T-cell (primary cell): ENCODE measurements around the gene ANKRD52. TPM values are rescaled to one million over a fixed set of nuclear protein-coding genes. Genes with fewer than 3 reads are reported as not detected.

Experiments used
- ATAC-seq, 4 experiments: fragments of 200-7000 bp in 3 of 4; fragments of 150-1000 bp in 1 of 4; cut with Tn5 transposase; replicated peaks in 1 of 4; 1 replicate in 3 of 4; 2 replicates in 1 of 4; pipeline ENCODE4 v1.10.0; 2021; ENCODE audit warnings: moderate library complexity in 3 of 4, mild to moderate bottlenecking in 2 of 4, moderate number of reproducible peaks in 1 of 4
- CTCF ChIA-PET, 2 donors: fragments of 300-600 bp; sonication (Branson Sonifier 250); formaldehyde crosslinking; loops; one replicate each; lab custom pipeline; 2022; ENCODE audit warnings: antibody characterized with exemption in 2 of 2; lab: Charles Lee
- POLR2A ChIA-PET, 2 donors: fragments of 300-600 bp; sonication (Branson Sonifier 250); formaldehyde crosslinking; loops; one replicate each; lab custom pipeline; 2022; ENCODE audit warnings: antibody characterized with exemption in 2 of 2; lab: Charles Lee
- DNase-seq, 35 experiments: peaks; one replicate each; pipeline versions ENCODE4 v3.0.0 to v3.0.0-alpha.2; 2013 to 2023
- H3K27ac ChIP-seq: one replicate; pipeline ENCODE4 v1.5.1; 2013; ENCODE audit warnings: low read length
- H3K27me3 ChIP-seq, 2 experiments: replicated peaks in 1 of 2; 1 replicate in 1 of 2; 2 replicates in 1 of 2; pipeline versions ENCODE4 v1.6.1 to v1.7.0; 2013; ENCODE audit warnings: low read length in 1 of 2, mixed read lengths in 1 of 2; ENCODE audit not compliant: control insufficient read depth in 2 of 2, insufficient read depth in 2 of 2; ENCODE audit errors: extremely low read depth in 1 of 2
- H3K36me3 ChIP-seq, 2 donors: 1 replicate in 1 of 2; 2 replicates in 1 of 2; pipeline versions ENCODE4 v1.6.1 to v1.7.0; 2013; ENCODE audit warnings: low read length in 1 of 2; ENCODE audit not compliant: control insufficient read depth in 2 of 2, insufficient read depth in 1 of 2; ENCODE audit errors: extremely low read depth in 1 of 2
- H3K4me1 ChIP-seq, 2 experiments: 1 replicate in 1 of 2; 2 replicates in 1 of 2; pipeline versions ENCODE4 v1.6.1 to v1.7.0; 2013; ENCODE audit warnings: low read length in 2 of 2, mixed read lengths in 1 of 2; ENCODE audit not compliant: insufficient read depth in 2 of 2, control insufficient read depth in 1 of 2; ENCODE audit errors: extremely low read depth in 1 of 2
- H3K4me3 ChIP-seq, 2 donors: 1 replicate in 1 of 2; 2 replicates in 1 of 2; pipeline versions ENCODE4 v1.5.1 to v1.7.0; 2013; ENCODE audit warnings: mild to moderate bottlenecking in 2 of 2, low read length in 1 of 2, moderate library complexity in 1 of 2; ENCODE audit not compliant: control insufficient read depth in 1 of 2; ENCODE audit errors: extremely low read depth in 1 of 2
- H3K9me3 ChIP-seq: 2 replicates; pipeline ENCODE4 v1.7.0; 2013
- H3K27ac Mint-ChIP-seq, 2 donors: one replicate each; pipeline ENCODE4 v1.8.0; 2020 to 2021; ENCODE audit warnings: mild to moderate bottlenecking in 2 of 2, mixed read lengths in 2 of 2
- H3K27me3 Mint-ChIP-seq, 2 donors: one replicate each; pipeline ENCODE4 v1.8.0; 2021 to 2022; ENCODE audit warnings: mixed read lengths in 2 of 2
- H3K36me3 Mint-ChIP-seq: one replicate; pipeline ENCODE4 v1.8.0; 2021; ENCODE audit warnings: mixed read lengths
- H3K4me1 Mint-ChIP-seq, 3 donors: one replicate each; pipeline ENCODE4 v1.8.0; 2020 to 2022; ENCODE audit warnings: mixed read lengths in 3 of 3, mild to moderate bottlenecking in 1 of 3
- H3K4me3 Mint-ChIP-seq, 3 donors: one replicate each; pipeline ENCODE4 v1.8.0; 2020 to 2022; ENCODE audit warnings: mild to moderate bottlenecking in 3 of 3, mixed read lengths in 3 of 3, moderate library complexity in 3 of 3
- H3K9me3 Mint-ChIP-seq, 3 donors: one replicate each; pipeline ENCODE4 v1.8.0; 2020 to 2022; ENCODE audit warnings: mixed read lengths in 3 of 3
- WGBS: methylation state at CpG from one replicate; pipeline ENCODE4 v1.1.5; 2013; ENCODE audit warnings: missing lambda C conversion rate; ENCODE audit not compliant: insufficient coverage; 5-methylcytosine and 5-hydroxymethylcytosine counted together
- total RNA-seq, 35 experiments: library from RNA in 6 of 35; stranded (reverse) in 6 of 35; fragments of 120-200 nt in 1 of 35; gene quantifications; one replicate each; pipeline versions ENCODE4 v1.2.1 to v1.2.4 and lab custom pipeline; 2013 to 2026

The ANKRD52 gene
- total RNA-seq, 5 donors from 2014 or later (not counting 1 experiment from before 2014, with no cell fraction given) = 35.8 to 51.0 (median 43.1) TPM

- peak overlapping the region; percentile 58 to 75 for H3K4me3 ChIP-seq
Observed at GRCh38 chr12:56223571-56224101, 34.5 kb downstream of the ANKRD52 start.

GRCh38 chr12:56222531-56222895, 35.7 kb downstream of the ANKRD52 start:
- Histone ChIP-seq H3K4me3 (peak overlapping the region; percentile 98), H3K9me3 (no peaks in the 10 kb centered on the region), H3K36me3 (peaks cover 0 to 2% of the 10 kb centered on the region in 2 donors), H3K27ac (peak overlapping the region; percentile 94), H3K4me1 (peaks cover 18 to 54% of the 10 kb centered on the region in 2 experiments), H3K27me3 (no peaks in the 10 kb centered on the region)
- POLR2A ChIA-PET = interaction anchor here (0.6 to 1.7 kb wide), 5 partner anchors 8 to 196 kb away, joined by 4 to 10 read pairs (median 5); partner anchors contain the start of genes ESYT1 (in 1 of the 2), SMARCC2 (in 1 of the 2) and ZC3H10 (in 1 of the 2)
- H3K4me3 Mint-ChIP-seq = peak overlapping the region; percentile 98 to 100 (median 98)
- ATAC-seq = no peak
- no CpG with 5 or more reads among the region's 4 CpGs for WGBS
- H3K27me3 Mint-ChIP-seq = no peaks in the 10 kb centered on the region
- peaks cover 45 to 52% (median 49%) of the 10 kb centered on the region in 3 donors for H3K4me1 Mint-ChIP-seq
- peaks cover 2% of the 10 kb centered on the region for H3K36me3 Mint-ChIP-seq
- no peaks in the 10 kb centered on the region for H3K9me3 Mint-ChIP-seq
- no peak for DNase-seq
- CTCF ChIA-PET = interaction anchor here (0.5 to 3.0 kb wide), 32 partner anchors 8 to 484 kb away, joined by 3 to 36 read pairs (median 4); partner anchors contain the start of genes SMARCC2 (in 2 of the 2), ANKRD52 (in 1 of the 2), COQ10A (in 1 of the 2) and CS (in 1 of the 2)
- peak overlapping the region; percentile 98 to 99 for H3K27ac Mint-ChIP-seq

More at GRCh38 chr12:56223571-56224101, 34.5 kb downstream of the ANKRD52 start:
- 26% methylated on average over 6 of the region's 15 CpGs for WGBS
- Mint-ChIP-seq H3K4me3 (peak overlapping the region; percentile 81 to 98 (median 98)), H3K9me3 (no peaks in the 10 kb centered on the region), H3K4me1 (peaks cover 45 to 52% (median 49%) of the 10 kb centered on the region in 3 donors), H3K27ac (peak overlapping the region; percentile 87 to 98), H3K27me3 (no peaks in the 10 kb centered on the region), H3K36me3 (peaks cover 2% of the 10 kb centered on the region)
- peak in 1 of 35 experiments; percentile 23 for DNase-seq
- Histone ChIP-seq H3K27me3 (no peaks in the 10 kb centered on the region), H3K36me3 (peaks cover 0 to 2% of the 10 kb centered on the region in 2 donors), H3K4me1 (peaks cover 18 to 54% of the 10 kb centered on the region in 2 experiments), H3K27ac (peak overlapping the region; percentile 85), H3K9me3 (no peaks in the 10 kb centered on the region)
- ATAC-seq = no peak
- ChIA-PET POLR2A (interaction anchor here in 1 of 2 donors (0.6 kb wide), 1 partner anchor 28 kb away, joined by 3 read pairs; no protein-coding TSS in a partner anchor), CTCF (interaction anchor here in 1 of 2 donors (2.9 kb wide), 1 partner anchor 18 kb away, joined by 21 read pairs; no protein-coding TSS in a partner anchor)

- Mint-ChIP-seq H3K4me3 (peak within 1 kb of the TSS; percentile 98 to 100 (median 98)), H3K9me3 (no peaks in the 10 kb centered on the region), H3K27ac (peak within 1 kb of the TSS; percentile 98 to 99), H3K27me3 (no peaks in the 10 kb centered on the region), H3K4me1 (peaks cover 45 to 52% (median 49%) of the 10 kb centered on the region in 3 donors), H3K36me3 (peaks cover 2% of the 10 kb centered on the region)
- Histone ChIP-seq H3K9me3 (no peaks in the 10 kb centered on the region), H3K27ac (peak within 1 kb of the TSS; percentile 94), H3K36me3 (peaks cover 2% of the 10 kb centered on the region in 2 donors), H3K27me3 (no peaks in the 10 kb centered on the region), H3K4me1 (peaks cover 18 to 54% of the 10 kb centered on the region in 2 experiments), H3K4me3 (peak within 1 kb of the TSS; percentile 98)
- WGBS = under 1% methylated on average over 18 of the region's 42 CpGs
- ChIA-PET POLR2A (interaction anchor here (0.6 to 1.7 kb wide), 9 partner anchors 8 to 195 kb away, joined by 3 to 10 read pairs (median 5); partner anchors contain the start of genes ESYT1 (in 1 of the 2), PA2G4 (in 1 of the 2), SMARCC2 (in 1 of the 2) and STAT2 (in 1 of the 2)), CTCF (interaction anchor here (0.5 to 3.0 kb wide), 41 partner anchors 7 to 1301 kb away, joined by 3 to 36 read pairs (median 4); partner anchors contain the start of genes SMARCC2 (in 2 of the 2), ANKRD52 (in 1 of the 2), COQ10A (in 1 of the 2) and CS (in 1 of the 2))
- peak; percentile 80 to 96 (median 89) for DNase-seq
- peak; percentile 81 to 85 (median 82) for ATAC-seq
Observed at GRCh38 chr12:56221757-56222530, 36.2 kb downstream of the ANKRD52 start, which contains the start of gene RNF41. RNF41 (minus strand) TSS chr12:56221922; CDS start chr12:56214047, 7,875 bp downstream.

- H3K27me3 Mint-ChIP-seq = no peaks in the 10 kb centered on the region
- Histone ChIP-seq H3K27me3 (no peaks in the 10 kb centered on the region), H3K36me3 (peaks cover 3 to 5% of the 10 kb centered on the region in 2 donors), H3K27ac (peak overlapping the region; percentile 94), H3K9me3 (no peaks in the 10 kb centered on the region), H3K4me3 (peak overlapping the region; percentile 98), H3K4me1 (peaks cover 18 to 54% of the 10 kb centered on the region in 2 experiments)
- ATAC-seq = peak; percentile 22 to 50 (median 28)
- WGBS = 0% methylated on average over 15 of the region's 21 CpGs
- peak overlapping the region; percentile 98 to 99 for H3K27ac Mint-ChIP-seq
- POLR2A ChIA-PET = interaction anchor here (0.9 to 1.7 kb wide), 5 partner anchors 61 to 139 kb away, joined by 3 to 10 read pairs (median 5); partner anchors contain the start of genes ESYT1 (in 1 of the 2), PA2G4 (in 1 of the 2), STAT2 (in 1 of the 2) and ZC3H10 (in 1 of the 2)
- H3K4me3 Mint-ChIP-seq = peak overlapping the region; percentile 98 to 100 (median 98)
- H3K4me1 Mint-ChIP-seq = peaks cover 52 to 55% (median 53%) of the 10 kb centered on the region in 3 donors
- H3K36me3 Mint-ChIP-seq = peaks cover 2% of the 10 kb centered on the region
- CTCF ChIA-PET = interaction anchor here (0.6 to 3.0 kb wide), 24 partner anchors 8 to 483 kb away, joined by 3 to 36 read pairs (median 5); partner anchors contain the start of genes COQ10A (in 1 of the 2), ESYT1 (in 1 of the 2), MYL6B (in 1 of the 2) and ORMDL2 (in 1 of the 2)
- DNase-seq = peak in 1 of 35 experiments; percentile 17
- H3K9me3 Mint-ChIP-seq = no peaks in the 10 kb centered on the region
Observed at GRCh38 chr12:56221232-56221756, 36.9 kb downstream of the ANKRD52 start.

GRCh38 chr12:56220611-56221231, 37.5 kb downstream of the ANKRD52 start:
- Histone ChIP-seq H3K4me3 (peak overlapping the region; percentile 98), H3K27me3 (no peaks in the 10 kb centered on the region), H3K9me3 (no peaks in the 10 kb centered on the region), H3K36me3 (peaks cover 3 to 9% of the 10 kb centered on the region in 2 donors), H3K4me1 (peaks cover 18 to 54% of the 10 kb centered on the region in 2 experiments), H3K27ac (peak overlapping the region; percentile 94)
- Mint-ChIP-seq H3K27me3 (no peaks in the 10 kb centered on the region), H3K9me3 (no peaks in the 10 kb centered on the region), H3K4me1 (peaks cover 55 to 56% (median 56%) of the 10 kb centered on the region in 3 donors), H3K4me3 (peak overlapping the region; percentile 98 to 100 (median 98)), H3K27ac (peak overlapping the region; percentile 98 to 99), H3K36me3 (no peaks in the 10 kb centered on the region)
- WGBS = 13% methylated on average over 3 of the region's 10 CpGs
- CTCF ChIA-PET = interaction anchor here in 1 of 2 donors (0.7 to 3.0 kb wide), 3 partner anchors 15 to 140 kb away, joined by 3 to 36 read pairs (median 21); partner anchors contain the start of gene SMARCC2
- peak in 2 of 35 experiments; percentile 8 to 23 for DNase-seq
- POLR2A ChIA-PET = no interaction called here
- no peak for ATAC-seq
